Nephron (organoid): ENCODE data around the gene WDFY1.
A peak's percentile ranks its signal among the peaks of the same experiment; 100 is the strongest.

Source experiments
- H3K27ac Mint-ChIP-seq, 3 experiments: 2 replicates each; pipeline ENCODE4 v1.8.0; 2020; ENCODE audit warnings: mixed read lengths in 3 of 3, mild to moderate bottlenecking in 2 of 3, moderate library complexity in 1 of 3
- H3K27me3 Mint-ChIP-seq: 2 replicates; pipeline ENCODE4 v1.8.0; 2021; ENCODE audit warnings: low read depth, mild to moderate bottlenecking, moderate library complexity, mixed read lengths
- H3K36me3 Mint-ChIP-seq: 2 replicates; pipeline ENCODE4 v1.8.0; 2020; ENCODE audit warnings: low read depth, mixed read lengths
- H3K4me1 Mint-ChIP-seq: 2 replicates; pipeline ENCODE4 v1.8.0; 2020; ENCODE audit warnings: mixed read lengths
- H3K4me3 Mint-ChIP-seq, 3 experiments: 2 replicates each; pipeline ENCODE4 v1.8.0; 2020; ENCODE audit warnings: mild to moderate bottlenecking in 3 of 3, mixed read lengths in 3 of 3, moderate library complexity in 2 of 3
- H3K9me3 Mint-ChIP-seq: 2 replicates; pipeline ENCODE4 v1.8.0; 2020; ENCODE audit warnings: mixed read lengths
- CTCF ChIP-seq, 3 experiments: fragments of 200-600 bp; sonication (generic); IDR thresholded peaks; one replicate each; pipeline ENCODE4 v1.5.0; 2021; ENCODE audit warnings: antibody characterized with exemption in 3 of 3; ENCODE audit not compliant: unreplicated experiment in 3 of 3

The WDFY1 gene

DNA sequence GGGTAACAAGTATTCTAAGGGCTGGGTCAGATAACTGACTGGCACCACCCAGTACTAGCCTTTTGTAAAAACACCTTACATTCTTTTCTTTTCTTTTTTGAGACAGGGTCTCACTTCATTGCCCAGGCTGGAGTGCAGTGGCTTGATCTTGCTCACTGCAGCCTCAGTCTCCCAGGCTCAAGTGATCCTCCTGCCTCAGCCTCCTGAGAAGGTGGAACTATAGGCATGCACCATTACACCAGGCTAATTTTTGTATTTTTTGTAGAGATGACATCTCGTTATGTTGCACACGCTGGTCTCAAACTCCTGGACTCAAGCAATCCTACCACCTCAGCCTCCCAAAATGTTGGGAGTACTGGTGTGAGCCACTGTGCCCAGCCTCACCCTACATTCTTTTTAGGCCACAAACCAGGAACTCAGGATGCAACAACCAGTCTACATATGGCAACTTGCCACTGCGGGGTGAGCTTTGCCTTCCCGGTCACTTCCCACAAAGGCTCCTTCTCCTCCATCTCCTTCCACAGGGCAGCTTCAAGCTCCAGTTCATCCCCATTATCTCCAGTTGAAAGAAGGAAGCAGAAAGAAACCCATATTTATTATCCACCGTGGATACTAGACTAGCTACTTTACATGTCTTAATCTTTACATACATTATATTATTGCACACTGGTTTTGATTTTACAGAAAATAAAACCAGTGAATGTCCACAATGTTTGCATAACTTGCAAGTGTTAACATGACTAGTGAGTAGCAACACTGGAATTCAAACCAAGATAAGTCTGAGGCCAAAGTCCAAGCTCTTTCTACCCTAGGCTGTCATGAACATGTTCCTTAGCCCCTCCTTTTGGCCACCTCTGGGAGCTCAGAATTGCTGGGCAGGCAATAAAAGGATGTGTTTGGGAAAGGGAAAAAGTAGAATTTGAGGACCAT, 84.1 kb downstream of the WDFY1 start:
- no peaks in the 10 kb centered on the region for H3K9me3 Mint-ChIP-seq
- no peaks in the 10 kb centered on the region for H3K4me1 Mint-ChIP-seq
- peaks cover 4% of the 10 kb centered on the region for H3K36me3 Mint-ChIP-seq
- TF ChIP-seq CTCF (IDR thresholded peaks at IDR 0.05; ENCODE audit: unreplicated experiment in 3 of 3): no peak
- H3K27ac Mint-ChIP-seq: peak overlapping the region in 2 of 3 experiments; percentile 25 to 38
- no peak overlapping the region for H3K4me3 Mint-ChIP-seq
- H3K27me3 Mint-ChIP-seq: no peaks in the 10 kb centered on the region

DNA sequence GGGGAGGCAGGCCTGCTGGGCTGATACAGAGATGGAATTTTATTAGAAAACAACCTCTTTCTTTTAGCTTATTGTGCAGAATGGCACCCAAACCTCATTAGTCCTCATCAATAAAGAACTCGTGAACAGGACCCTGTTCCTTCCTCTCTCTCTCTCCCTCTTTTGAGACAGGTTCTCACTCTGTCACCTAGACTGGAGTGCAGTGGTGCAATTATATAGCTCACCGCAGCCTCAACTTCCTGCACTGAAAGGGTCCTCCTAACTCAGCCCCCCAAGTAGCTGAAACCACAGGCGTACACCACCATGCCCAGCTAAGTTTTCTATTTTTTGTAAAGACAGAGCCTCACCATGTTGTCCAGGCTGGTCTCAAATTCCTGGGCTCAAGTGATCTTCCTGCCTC, 86.1 kb downstream of the WDFY1 start:
- H3K4me1 Mint-ChIP-seq: no peaks in the 10 kb centered on the region
- H3K9me3 Mint-ChIP-seq: no peaks in the 10 kb centered on the region
- no peak overlapping the region for H3K27ac Mint-ChIP-seq
- peaks cover 4% of the 10 kb centered on the region for H3K36me3 Mint-ChIP-seq
- H3K27me3 Mint-ChIP-seq: no peaks in the 10 kb centered on the region
- no peak overlapping the region for H3K4me3 Mint-ChIP-seq
- no peak for TF ChIP-seq CTCF (IDR thresholded peaks at IDR 0.05; ENCODE audit: unreplicated experiment in 3 of 3)

GRCh38 chr2:223856584-223856983, 88.6 kb downstream of the WDFY1 start:
- H3K4me1 Mint-ChIP-seq: no peaks in the 10 kb centered on the region
- no peaks in the 10 kb centered on the region for H3K9me3 Mint-ChIP-seq
- no peak overlapping the region for H3K4me3 Mint-ChIP-seq
- H3K27ac Mint-ChIP-seq: no peak overlapping the region
- no peak for TF ChIP-seq CTCF (IDR thresholded peaks at IDR 0.05; ENCODE audit: unreplicated experiment in 3 of 3)
- no peaks in the 10 kb centered on the region for H3K27me3 Mint-ChIP-seq
- H3K36me3 Mint-ChIP-seq: peaks cover 15% of the 10 kb centered on the region

DNA sequence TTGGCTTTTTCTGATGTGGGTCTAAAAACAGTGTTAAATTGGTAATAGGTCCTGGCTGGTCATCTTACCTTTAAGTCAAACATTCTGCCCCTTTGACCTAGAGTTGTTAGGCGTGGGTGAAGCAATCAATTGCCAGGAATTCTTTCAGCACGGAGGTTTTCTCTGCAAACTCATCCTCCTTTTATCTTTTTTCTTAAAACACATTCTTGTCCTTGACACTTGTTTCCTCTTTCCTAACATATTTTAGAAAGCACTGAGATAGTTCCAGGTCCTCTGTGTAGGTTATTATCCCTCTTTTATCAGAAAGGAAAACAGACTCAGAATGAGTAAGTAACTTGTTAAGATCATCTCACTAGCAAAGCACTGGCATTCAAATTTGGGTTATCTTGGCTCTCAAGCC, 89.1 kb downstream of the WDFY1 start:
- TF ChIP-seq CTCF (IDR thresholded peaks at IDR 0.05; ENCODE audit: unreplicated experiment in 3 of 3): no peak
- no peak overlapping the region for H3K27ac Mint-ChIP-seq
- no peaks in the 10 kb centered on the region for H3K4me1 Mint-ChIP-seq
- H3K36me3 Mint-ChIP-seq: peaks cover 16% of the 10 kb centered on the region
- H3K4me3 Mint-ChIP-seq: no peak overlapping the region
- no peaks in the 10 kb centered on the region for H3K9me3 Mint-ChIP-seq
- no peaks in the 10 kb centered on the region for H3K27me3 Mint-ChIP-seq

DNA sequence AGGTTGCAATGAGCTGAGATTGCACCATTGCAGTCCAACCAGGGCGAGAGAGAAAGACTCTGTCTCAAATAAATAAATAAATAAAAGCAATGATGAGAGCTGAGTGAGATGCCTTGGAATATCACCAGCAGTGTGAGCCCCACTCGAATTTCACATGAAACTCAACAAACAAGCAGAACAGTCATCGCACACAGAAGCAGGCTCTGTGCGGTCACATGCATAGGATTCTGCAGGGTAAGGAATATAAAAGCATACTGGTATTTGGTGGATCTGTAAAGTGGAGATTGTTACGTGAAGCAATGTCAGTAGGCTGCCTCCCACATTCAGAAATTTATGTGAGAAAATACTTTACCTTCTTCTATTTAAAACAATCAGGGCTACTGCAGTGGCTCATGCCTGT, 89.7 kb downstream of the WDFY1 start:
- no peak overlapping the region for H3K4me3 Mint-ChIP-seq
- no peak overlapping the region for H3K27ac Mint-ChIP-seq
- H3K27me3 Mint-ChIP-seq: no peaks in the 10 kb centered on the region
- H3K4me1 Mint-ChIP-seq: no peaks in the 10 kb centered on the region
- no peak for TF ChIP-seq CTCF (IDR thresholded peaks at IDR 0.05; ENCODE audit: unreplicated experiment in 3 of 3)
- no peaks in the 10 kb centered on the region for H3K9me3 Mint-ChIP-seq
- peaks cover 22% of the 10 kb centered on the region for H3K36me3 Mint-ChIP-seq

DNA sequence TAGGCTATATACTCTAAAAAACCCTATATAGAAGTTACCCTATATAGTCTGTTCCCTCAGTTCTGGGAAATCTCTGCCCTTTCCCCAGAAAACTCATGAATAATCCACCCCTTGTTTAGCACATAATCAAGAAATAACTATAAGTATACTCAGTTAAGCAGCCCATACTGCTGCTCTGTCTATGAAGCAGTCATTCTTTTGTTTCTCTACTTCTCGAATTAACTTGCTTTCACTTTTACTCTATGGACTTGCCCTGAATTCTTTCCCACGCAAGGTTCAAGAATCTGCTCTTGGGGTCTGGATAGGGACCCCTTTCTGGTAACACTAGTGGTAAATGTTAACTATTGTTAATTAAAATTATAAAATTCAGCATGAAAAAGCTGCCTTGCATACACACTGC, 90.4 kb downstream of the WDFY1 start:
- Mint-ChIP-seq H3K27ac (no peak overlapping the region), H3K9me3 (peaks cover 3% of the 10 kb centered on the region), H3K4me3 (no peak overlapping the region), H3K36me3 (peaks cover 26% of the 10 kb centered on the region), H3K27me3 (no peaks in the 10 kb centered on the region), H3K4me1 (no peaks in the 10 kb centered on the region)
- TF ChIP-seq CTCF (IDR thresholded peaks at IDR 0.05; ENCODE audit: unreplicated experiment in 3 of 3): no peak
